GM21529 (cell line): ENCODE data around the gene AHNAK2.
"Not testable (repeated sequence)": the region's sequence is repeated elsewhere in the genome, so short reads cannot be mapped to it uniquely, and the experiment has no call there.

Source experiments
- ATAC-seq: cut with Tn5 transposase; IDR thresholded peaks from one replicate; pipeline ENCODE4 v1.9.1; 2021; ENCODE audit not compliant: unreplicated experiment

The AHNAK2 gene

GRCh38 chr14:104900639-104901512, 77.3 kb downstream of the AHNAK2 start:
- ATAC-seq = no peak

- ATAC-seq = no peak
Observed at GRCh38 chr14:104899781-104900180, 78.4 kb downstream of the AHNAK2 start.

- no peak for ATAC-seq
Observed at GRCh38 chr14:104898870-104899510, 79.2 kb downstream of the AHNAK2 start.

GRCh38 chr14:104898195-104898558, 80.0 kb downstream of the AHNAK2 start:
- no peak for ATAC-seq

- ATAC-seq = no peak
Observed at GRCh38 chr14:104897330-104898194, 80.6 kb downstream of the AHNAK2 start.

- no peak for ATAC-seq
Observed at GRCh38 chr14:104895786-104896661, 82.2 kb downstream of the AHNAK2 start.

- ATAC-seq = no peak
Observed at GRCh38 chr14:104895207-104895785, 82.9 kb downstream of the AHNAK2 start.

- ATAC-seq = no peak
Observed at GRCh38 chr14:104894331-104895206, 83.6 kb downstream of the AHNAK2 start.

GRCh38 chr14:104893435-104894207, 84.6 kb downstream of the AHNAK2 start:
- no peak for ATAC-seq

GRCh38 chr14:104892531-104893434, 85.4 kb downstream of the AHNAK2 start:
- no peak for ATAC-seq

- no peak for ATAC-seq
Observed at GRCh38 chr14:104891664-104892530, 86.3 kb downstream of the AHNAK2 start.

GRCh38 chr14:104891121-104891551, 87.0 kb downstream of the AHNAK2 start:
- no peak for ATAC-seq

GRCh38 chr14:104890292-104890691, 87.9 kb downstream of the AHNAK2 start:
- ATAC-seq = not testable (repeated sequence)

- ATAC-seq = no peak
Observed at GRCh38 chr14:104889375-104889757, 88.8 kb downstream of the AHNAK2 start.

GRCh38 chr14:104888489-104889374, 89.4 kb downstream of the AHNAK2 start:
- ATAC-seq = no peak
